Vagina (tissue), 2 donors: ENCODE data around the gene HTR2B. TPM values are rescaled to one million over a fixed set of nuclear protein-coding genes. Genes with fewer than 3 reads are reported as not detected.

Experiments
- DNase-seq, 2 donors: peaks; one replicate each; pipeline ENCODE4 v3.0.0-alpha.2; 2017; ENCODE audit errors: extremely low spot score in 2 of 2
- H3K27ac ChIP-seq: fragments of 200-600 bp; sonication (generic); one replicate; pipeline ENCODE4 v1.5.1; 2019
- H3K27me3 ChIP-seq: fragments of 200-600 bp; sonication (generic); one replicate; pipeline ENCODE4 v1.5.1; 2019
- H3K36me3 ChIP-seq, 2 donors: fragments of 200-600 bp; sonication (generic); one replicate each; pipeline ENCODE4 v1.5.1; 2017 to 2019
- H3K4me1 ChIP-seq: fragments of 200-600 bp; sonication (generic); one replicate; pipeline ENCODE4 v1.5.1; 2019
- H3K4me3 ChIP-seq, 2 donors: fragments of 200-600 bp; sonication (generic); 1 replicate in 1 of 2; 2 replicates in 1 of 2; pipeline ENCODE4 v1.5.1; 2016 to 2019
- H3K9me3 ChIP-seq: fragments of 200-600 bp; sonication (generic); one replicate; pipeline ENCODE4 v1.5.1; 2019
- POLR2A ChIP-seq, 2 donors: fragments of 450-650 bp; IDR thresholded peaks; one replicate each; pipeline ENCODE4 v1.6.1; 2017; ENCODE audit warnings: antibody characterized with exemption in 2 of 2, mild to moderate bottlenecking in 2 of 2, moderate library complexity in 2 of 2
- POLR2AphosphoS5 ChIP-seq, 2 donors: sonication (generic); formaldehyde crosslinking; IDR thresholded peaks; one replicate each; pipeline ENCODE4 v1.9.0; 2017; ENCODE audit warnings: antibody characterized with exemption in 2 of 2, mild to moderate bottlenecking in 2 of 2, low read depth in 1 of 2; ENCODE audit not compliant: insufficient read depth in 1 of 2
- intact Hi-C: fragments of 100-400 bp; cut with DNase I; formaldehyde crosslinking; loops from one replicate; pipeline ENCODE4 v1.15.1; 2023
- small RNA-seq: library from RNA; depleted of rRNA; stranded (forward); fragments of <200 nt; gene quantifications from one replicate; pipeline ENCODE3, GENCODE V24; 2016
- total RNA-seq: library from RNA; depleted of rRNA; stranded (reverse); fragments of >200 nt; gene quantifications from one replicate; pipeline ENCODE4 v1.2.3, GENCODE V29; 2016
- TF ChIP-seq, protein P1 (sequence below), 3 experiments: fragments of 450-650 bp in 2 of 3; fragments of 200-600 bp in 1 of 3; sonication (generic) in 1 of 3; IDR thresholded peaks; one replicate each; pipeline ENCODE4 v1.5.1; 2017 to 2019; ENCODE audit warnings: antibody characterized with exemption in 3 of 3, mild to moderate bottlenecking in 2 of 3, moderate library complexity in 2 of 3

HTR2B gene
- total RNA-seq, 1 donor from 2014 or later: 0.49 TPM

DNA sequence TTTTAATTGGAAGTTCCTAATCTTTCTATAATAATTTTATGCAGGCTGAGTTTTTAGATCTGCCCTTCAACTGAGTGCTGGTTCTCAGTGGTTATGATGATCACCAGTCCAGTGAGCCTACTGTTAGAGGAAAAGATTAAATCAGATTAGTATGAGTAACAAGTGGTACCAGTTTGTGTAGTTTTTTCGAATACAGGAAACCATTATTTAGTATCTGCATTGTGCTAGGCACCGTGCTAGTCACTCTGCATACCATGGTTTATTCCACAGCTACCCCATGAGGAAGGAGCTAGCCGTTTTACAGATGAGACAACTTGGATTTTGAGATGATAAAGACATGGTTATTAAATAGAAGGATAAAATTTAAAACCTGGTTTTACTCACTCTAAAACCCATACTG lies 62.1 kb downstream of the HTR2B start:
- TF ChIP-seq, protein P1, sequence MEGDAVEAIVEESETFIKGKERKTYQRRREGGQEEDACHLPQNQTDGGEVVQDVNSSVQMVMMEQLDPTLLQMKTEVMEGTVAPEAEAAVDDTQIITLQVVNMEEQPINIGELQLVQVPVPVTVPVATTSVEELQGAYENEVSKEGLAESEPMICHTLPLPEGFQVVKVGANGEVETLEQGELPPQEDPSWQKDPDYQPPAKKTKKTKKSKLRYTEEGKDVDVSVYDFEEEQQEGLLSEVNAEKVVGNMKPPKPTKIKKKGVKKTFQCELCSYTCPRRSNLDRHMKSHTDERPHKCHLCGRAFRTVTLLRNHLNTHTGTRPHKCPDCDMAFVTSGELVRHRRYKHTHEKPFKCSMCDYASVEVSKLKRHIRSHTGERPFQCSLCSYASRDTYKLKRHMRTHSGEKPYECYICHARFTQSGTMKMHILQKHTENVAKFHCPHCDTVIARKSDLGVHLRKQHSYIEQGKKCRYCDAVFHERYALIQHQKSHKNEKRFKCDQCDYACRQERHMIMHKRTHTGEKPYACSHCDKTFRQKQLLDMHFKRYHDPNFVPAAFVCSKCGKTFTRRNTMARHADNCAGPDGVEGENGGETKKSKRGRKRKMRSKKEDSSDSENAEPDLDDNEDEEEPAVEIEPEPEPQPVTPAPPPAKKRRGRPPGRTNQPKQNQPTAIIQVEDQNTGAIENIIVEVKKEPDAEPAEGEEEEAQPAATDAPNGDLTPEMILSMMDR (IDR thresholded peaks at IDR 0.05): no peak
- no peak for TF ChIP-seq POLR2AphosphoS5 (IDR thresholded peaks at IDR 0.05; ENCODE audit: insufficient read depth in 1 of 2, low read depth in 1 of 2)
- no peak for TF ChIP-seq POLR2A (IDR thresholded peaks at IDR 0.05)
- Histone ChIP-seq H3K27me3 (no peaks in the 10 kb centered on the region), H3K36me3 (peaks cover 4 to 50% of the 10 kb centered on the region in 2 donors), H3K4me1 (peaks cover 24% of the 10 kb centered on the region), H3K9me3 (no peaks in the 10 kb centered on the region), H3K27ac (no peak overlapping the region), H3K4me3 (no peak overlapping the region)
- no peak for DNase-seq
- intact Hi-C loops: no loop called here

DNA sequence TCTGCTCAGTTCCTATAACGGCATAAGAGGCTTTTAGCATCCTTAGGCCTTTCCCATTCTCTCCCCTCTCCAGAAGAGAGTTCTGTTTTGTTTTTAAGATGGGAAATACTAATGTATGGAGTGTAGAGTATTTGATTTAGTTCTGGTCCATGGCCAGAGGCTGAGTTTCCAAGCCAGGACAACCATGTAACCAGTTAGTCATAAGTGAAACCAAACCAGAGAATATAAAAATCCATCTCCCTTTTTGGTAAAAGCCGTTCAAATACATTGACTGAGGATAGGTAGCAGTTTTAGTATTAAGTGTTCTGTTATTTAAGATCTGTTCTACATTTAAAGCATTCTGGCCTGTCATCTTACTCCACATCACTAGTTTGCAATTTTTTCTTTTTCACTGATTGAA lies 65.1 kb downstream of the HTR2B start:
- no peaks in the 10 kb centered on the region for H3K27me3 ChIP-seq
- H3K4me1 ChIP-seq: peaks cover 29% of the 10 kb centered on the region
- TF ChIP-seq, protein P1 (IDR thresholded peaks at IDR 0.05): no peak
- no peak for TF ChIP-seq POLR2AphosphoS5 (IDR thresholded peaks at IDR 0.05; ENCODE audit: insufficient read depth in 1 of 2, low read depth in 1 of 2)
- TF ChIP-seq POLR2A (IDR thresholded peaks at IDR 0.05): no peak
- no peak overlapping the region for H3K4me3 ChIP-seq
- H3K9me3 ChIP-seq: no peaks in the 10 kb centered on the region
- H3K36me3 ChIP-seq: peaks cover 2 to 25% of the 10 kb centered on the region in 2 donors
- intact Hi-C loops: no loop called here
- no peak for DNase-seq
- H3K27ac ChIP-seq: no peak overlapping the region

DNA sequence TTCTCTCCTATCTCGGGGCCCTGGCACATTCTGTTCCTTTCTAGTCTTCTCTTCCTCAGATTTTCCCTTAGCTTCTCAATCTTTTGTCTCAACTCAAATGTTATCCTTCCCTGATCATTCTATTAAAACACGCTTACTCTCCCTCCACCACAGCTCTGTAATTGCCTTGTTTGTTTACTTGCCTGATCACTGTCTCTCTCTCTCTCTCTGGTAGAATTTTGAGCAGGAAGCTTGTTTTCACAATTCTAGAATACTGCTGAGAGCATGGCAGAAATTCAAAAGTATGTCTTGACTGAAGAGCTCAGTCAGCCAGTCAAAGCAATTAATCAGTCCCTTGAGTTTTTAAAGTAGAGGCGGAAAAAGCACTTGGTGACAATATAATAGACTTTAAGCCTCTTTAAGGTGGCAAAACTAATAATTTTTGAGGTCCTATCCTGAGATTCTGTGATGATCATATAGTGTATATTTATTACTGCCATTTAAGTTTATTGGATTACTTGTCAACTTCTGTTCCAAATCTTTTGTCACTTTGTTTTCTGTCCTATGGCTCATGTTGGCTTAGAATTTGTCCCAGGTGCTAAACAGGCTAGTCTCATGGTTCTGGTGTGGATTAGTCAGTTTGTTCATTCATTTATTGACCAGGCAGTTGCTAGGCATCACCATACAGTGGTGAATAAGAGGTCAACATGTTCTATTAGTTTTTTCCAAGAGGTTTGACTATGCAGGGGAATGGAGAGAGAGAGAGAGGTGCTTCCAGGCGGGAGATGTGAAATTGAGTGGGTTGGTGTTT lies 65.9 kb downstream of the HTR2B start:
- no peak for DNase-seq
- intact Hi-C loops: no loop called here
- Histone ChIP-seq H3K9me3 (no peaks in the 10 kb centered on the region), H3K36me3 (peaks cover 0 to 19% of the 10 kb centered on the region in 2 donors), H3K27me3 (no peaks in the 10 kb centered on the region), H3K4me1 (peaks cover 29% of the 10 kb centered on the region), H3K27ac (no peak overlapping the region), H3K4me3 (no peak overlapping the region)
- TF ChIP-seq, protein P1 (IDR thresholded peaks at IDR 0.05): no peak
- TF ChIP-seq POLR2A (IDR thresholded peaks at IDR 0.05) (no peak), POLR2AphosphoS5 (IDR thresholded peaks at IDR 0.05; ENCODE audit: insufficient read depth in 1 of 2, low read depth in 1 of 2) (no peak)

Small RNA genes within 50 kb of the gene (small RNA-seq; reads per million reads assigned to genes)
- gene RNU1-93P: not detected

Other genes with a start within 250 kb of the HTR2B start
- gene GPR55, start 199.8 kb downstream of the HTR2B start, total RNA-seq: 2.7 TPM
- gene SPATA3, start 128.9 kb downstream of the HTR2B start, total RNA-seq: not detected
- 0.25 TPM for gene C2orf72, start 87.5 kb downstream of the HTR2B start, total RNA-seq
- 40.5 TPM for gene PSMD1, start 68.2 kb downstream of the HTR2B start, total RNA-seq
- gene ARMC9, start 73.6 kb upstream of the HTR2B start, total RNA-seq: 16.0 TPM